HG03066 (cell line): ENCODE measurements around the gene RXRA.

Experiments
- ATAC-seq: cut with Tn5 transposase; IDR thresholded peaks from one replicate; pipeline ENCODE4 v1.9.1; 2021; ENCODE audit warnings: low read depth; ENCODE audit not compliant: unreplicated experiment

RXRA gene

DNA sequence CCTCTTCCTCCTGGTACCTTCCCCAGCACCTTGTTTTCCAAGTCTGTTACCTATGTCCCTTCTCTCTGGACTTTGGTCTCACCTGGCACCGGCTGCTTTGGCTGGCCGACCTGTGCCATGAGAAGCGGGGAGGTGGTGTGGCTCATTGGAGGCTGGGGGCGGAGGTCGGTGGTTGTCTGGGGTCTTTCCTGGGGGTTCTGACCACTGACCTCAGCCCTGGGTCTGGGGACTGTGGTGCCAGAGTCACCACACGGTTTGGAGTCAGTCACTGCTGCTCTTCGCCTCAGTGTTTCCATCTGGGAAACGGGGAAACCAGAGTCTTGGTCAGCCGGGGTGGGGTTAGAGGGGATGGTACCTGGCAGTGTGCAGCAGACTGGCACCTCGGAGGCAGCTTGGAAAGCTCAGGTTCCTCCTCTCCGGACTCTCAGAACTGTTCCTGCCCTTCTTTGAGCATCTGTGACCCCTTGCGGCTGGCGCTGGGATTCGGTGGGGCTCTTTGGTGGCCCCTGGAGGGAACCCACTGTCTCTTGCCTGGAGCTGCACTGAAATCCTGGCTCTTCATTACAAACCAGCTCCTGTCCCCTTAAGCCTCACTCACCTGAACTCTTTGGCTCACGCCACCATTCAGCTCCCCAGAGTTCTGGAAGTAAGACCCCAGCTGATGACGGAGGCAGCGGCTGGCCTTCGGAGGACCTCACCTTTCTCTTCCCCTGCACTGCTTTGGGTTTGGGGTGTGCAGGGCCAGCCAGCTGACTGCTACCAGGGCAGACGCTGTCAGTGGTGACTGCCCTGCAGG, 4.1 kb upstream of the RXRA start:
- ATAC-seq: no peak

DNA sequence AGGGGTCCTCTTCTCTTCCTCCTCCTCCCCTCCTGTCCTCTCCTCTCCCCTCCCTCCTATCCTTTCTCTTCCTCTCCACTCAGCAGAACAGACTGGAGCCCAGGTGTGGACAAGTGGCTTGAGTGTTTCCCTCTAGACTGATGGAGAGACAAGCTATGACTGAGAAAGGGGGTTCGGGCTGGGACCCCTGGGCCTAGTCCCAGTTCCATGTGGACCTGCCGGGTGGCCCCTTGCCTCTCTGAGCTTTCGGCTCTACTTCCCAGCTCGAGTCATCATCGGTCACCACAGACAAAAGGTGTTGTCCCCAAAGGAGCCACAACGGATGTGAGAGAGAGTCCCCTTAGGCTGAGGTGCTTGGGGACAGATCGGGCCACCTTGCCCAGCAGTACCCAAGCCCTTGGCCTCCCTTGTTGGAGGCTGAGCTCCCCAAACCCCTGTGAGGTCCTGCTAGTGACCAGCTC, 3.4 kb upstream of the RXRA start:
- ATAC-seq: no peak

- no peak for ATAC-seq
These were observed 2.4 kb upstream of the RXRA start for GRCh38 chr9:134323741-134324358.

DNA sequence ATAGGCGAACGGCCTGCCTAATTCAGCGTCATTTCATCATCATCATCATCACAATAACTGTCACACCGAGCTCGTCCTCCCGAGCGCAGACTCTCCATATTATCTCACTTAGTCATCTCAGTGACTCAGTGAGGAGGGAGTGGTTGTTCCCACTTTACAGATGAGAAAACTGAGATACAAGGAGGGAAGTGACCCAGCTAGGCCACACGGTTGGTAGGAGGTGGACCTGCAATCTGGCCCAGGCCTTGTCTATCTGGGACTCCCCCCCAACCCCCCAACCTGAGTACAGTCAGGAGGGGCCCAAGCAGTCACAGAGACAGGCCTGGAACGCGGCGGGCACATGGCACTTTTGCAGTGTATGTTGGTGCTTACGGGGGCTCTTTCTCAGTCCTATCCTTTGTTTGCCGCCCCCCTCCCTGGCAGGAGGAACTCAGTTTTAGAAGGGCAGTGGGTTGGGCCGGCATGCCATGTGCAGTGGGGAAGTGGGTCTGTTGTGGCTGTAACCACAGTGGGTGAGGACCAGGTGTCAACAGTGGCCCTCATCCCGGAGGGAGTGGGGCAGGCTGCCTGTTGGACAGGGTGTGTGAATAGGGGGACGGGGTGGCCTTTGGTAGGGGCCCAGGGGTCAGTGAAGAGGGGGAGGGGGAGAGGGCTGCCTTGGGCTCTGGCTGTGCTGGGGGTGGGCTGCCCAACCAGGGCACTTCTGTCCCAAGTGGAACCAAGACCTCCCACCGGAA, 1.7 kb upstream of the RXRA start:
- no peak for ATAC-seq

- no peak for ATAC-seq
These were observed 1.0 kb upstream of the RXRA start for GRCh38 chr9:134325096-134325812.

- no peak for ATAC-seq
These were observed 708 bp downstream of the RXRA start for GRCh38 chr9:134326724-134327601.

DNA sequence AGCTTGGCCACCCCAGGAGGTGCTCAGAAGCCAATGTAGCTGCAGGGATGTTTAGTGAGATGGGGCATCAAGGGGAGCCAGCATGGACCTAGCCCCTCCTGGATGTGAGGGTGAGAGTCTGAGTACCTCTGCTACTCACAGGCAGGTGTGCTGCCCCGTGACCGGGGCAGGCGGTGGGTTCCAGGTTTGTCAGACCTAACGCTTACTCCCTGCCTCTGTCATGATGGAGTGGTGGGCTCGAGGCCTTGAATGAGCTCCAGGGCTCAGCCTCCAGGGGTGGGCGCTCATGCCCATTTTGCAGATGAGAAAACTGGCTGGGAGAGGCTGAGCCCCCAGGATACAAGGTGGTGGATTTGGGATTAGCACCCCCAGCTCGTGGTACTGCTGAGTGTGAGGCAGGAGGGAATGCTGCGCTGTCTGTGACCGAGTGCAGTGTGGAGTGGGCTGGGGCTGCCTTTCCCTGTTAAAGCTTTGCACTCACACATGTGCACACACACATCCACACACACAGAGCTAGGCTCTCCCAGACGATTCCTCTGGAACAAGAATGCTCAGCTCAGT, 1.5 kb downstream of the RXRA start:
- no peak for ATAC-seq

DNA sequence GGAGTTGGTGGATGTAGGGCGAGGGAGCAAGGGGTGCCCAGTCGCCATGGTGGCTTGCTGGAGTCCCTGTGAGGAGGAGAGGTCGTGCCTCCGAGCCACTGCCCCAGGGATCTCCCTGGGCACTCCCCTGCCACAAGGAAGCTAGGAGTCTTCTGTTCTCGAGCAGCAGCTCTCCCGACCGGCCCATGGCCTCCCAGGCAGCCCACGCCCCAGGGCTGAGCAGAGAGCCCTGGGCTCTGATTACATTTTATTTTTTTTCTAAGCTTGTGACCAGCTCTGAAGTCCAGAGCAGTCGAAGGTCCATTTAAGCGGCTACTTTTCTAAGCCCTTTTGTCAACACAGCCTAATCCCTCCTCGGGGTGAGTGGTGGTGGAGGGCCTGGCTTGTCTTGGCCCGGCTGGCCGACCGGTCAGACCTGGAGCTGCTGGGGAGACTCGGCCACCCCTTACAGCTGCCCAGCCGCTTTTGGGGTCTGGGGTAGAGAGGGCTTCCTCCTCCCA, 2.1 kb downstream of the RXRA start:
- ATAC-seq: no peak

DNA sequence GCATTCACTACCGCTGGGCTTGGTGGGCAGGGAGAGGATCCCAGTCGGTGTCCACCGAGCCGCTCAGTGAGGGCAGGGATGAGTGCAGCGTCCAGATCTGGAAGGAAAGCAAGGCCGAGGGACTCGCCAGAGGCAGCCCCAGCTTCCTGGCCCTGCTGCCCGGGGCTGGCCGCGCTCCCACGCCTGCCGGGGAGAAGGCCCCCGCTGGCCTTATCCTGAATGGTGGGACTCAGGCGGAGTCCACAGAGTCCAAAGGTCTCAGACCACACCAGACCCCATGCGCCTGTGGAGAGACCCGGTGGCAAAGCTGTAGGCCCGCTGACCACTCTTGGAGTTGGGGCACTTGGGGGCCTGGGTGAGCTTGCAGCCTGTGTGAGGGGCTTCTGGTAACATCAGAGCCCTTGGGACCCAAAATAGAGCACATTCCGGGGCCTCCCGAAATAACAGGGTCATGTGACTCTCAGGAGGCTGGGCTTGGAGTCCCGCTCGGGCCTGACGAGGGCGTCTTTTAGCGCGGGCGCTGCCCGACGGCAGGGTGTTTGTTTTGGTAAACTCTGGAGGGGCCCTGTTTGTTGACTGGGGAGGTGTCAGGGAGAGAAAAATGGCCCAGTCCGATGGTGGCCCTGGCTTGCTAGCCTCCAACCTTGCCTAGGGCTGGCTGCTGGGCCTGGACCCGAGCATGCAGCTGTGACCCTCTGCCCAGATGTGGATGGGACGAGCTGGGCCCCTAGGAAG, 2.8 kb downstream of the RXRA start:
- ATAC-seq: no peak

DNA sequence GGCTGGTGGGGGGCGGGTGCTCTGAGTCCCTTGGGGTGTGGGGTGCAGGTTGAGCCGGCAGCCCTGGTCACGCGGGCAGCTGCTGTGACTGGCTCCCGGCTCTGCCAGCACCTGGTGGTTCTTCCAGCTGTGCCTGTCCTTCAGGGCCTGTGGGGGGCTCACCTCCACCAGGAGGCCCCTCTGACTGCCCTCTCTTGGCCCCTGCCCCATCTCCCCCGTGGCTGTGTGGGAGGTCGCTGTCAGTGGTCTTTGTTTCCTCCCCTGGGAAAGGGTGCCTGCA, 3.3 kb downstream of the RXRA start:
- no peak for ATAC-seq

- ATAC-seq: no peak
These were observed 3.6 kb downstream of the RXRA start for GRCh38 chr9:134329886-134330285.

GRCh38 chr9:134330590-134330989, 4.3 kb downstream of the RXRA start:
- no peak for ATAC-seq

DNA sequence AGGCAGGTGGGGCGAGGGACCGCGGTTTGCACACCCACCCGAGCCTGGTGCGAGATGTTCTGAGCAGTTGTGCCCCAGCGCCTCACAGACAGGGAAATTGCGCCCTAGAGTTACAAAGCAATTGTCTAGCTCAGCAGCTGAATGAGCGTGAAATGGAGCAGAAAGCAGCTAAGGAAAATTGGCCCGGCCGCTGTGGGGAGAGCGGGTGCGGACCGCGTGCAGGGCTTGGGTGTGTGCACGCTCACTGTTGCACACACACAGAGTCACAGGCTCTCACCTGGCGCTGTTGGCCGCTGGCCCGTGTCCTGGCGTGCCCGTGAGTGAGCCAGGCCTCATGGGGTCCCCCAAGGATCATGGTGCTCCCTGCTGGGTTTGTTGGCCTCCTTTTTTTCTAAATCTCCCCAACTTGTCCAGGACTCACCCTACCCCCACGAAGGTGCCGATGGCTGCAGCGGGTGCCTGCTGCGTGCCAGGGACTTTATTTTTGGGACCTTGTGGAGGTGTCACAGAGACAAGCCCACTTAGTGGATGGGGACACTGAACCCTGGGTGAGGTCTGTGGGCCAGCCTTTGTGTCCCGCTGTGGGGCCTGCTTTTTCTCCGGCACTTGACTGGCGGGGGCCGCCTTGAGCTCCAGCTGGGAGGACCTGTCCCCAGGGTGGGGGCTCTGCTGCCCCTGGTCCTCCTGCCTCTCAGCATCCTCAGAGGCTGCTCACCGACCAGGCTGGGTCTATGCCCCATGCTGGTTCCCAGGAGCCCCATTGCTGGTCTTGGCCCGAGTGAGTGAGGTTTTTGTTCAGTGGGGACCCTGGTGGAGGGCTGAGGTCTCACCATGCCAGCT, 5.2 kb downstream of the RXRA start:
- ATAC-seq: no peak

DNA sequence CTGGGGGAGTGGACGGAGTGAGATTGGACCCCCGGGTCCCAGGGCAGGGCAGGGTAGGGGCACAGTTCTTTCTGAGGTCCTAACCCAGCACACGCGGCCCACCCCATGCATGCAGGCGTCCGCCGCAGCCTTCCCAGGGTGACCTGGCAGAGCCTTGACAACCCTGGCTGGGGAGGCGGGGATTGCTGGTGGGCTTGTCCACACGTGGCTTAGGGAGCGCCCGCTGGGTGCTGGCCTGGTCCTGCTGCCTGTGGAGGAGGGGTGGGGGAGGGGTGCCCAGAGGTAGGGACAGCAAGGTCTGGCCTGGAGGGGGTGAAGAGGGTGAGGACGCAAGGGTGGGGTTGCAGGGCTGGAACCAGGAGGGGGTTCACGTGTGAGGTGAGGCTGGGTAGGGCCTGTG, 6.0 kb downstream of the RXRA start:
- ATAC-seq: no peak

DNA sequence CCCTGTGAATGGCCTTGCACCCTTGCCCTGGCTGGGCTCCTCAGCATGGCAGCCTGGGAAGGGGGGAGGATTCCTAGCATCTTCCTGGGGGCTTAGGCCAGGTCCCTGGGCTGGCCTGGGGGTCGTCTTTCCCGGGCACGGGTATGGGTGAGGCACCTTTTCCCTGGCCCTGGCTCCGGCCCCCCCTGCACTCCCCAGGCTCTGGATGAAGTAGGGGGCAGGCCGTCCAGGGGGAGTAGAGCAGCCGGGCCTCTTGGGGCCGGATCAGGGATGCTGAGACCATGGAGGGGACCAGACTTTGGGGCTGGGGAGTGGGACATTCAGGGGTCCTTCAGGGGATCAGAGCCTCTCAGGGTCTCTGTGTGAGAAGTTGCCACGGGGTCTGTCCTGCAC, 6.6 kb downstream of the RXRA start:
- ATAC-seq: no peak

- no peak for ATAC-seq
These were observed 7.1 kb downstream of the RXRA start for GRCh38 chr9:134333234-134333873.

- no peak for ATAC-seq
These were observed 7.8 kb downstream of the RXRA start for GRCh38 chr9:134333874-134334581.
